Peyer's patch (tissue), 4 donors: ENCODE measurements around the gene HEY2. TPM values are rescaled to one million over a fixed set of nuclear protein-coding genes. Genes with fewer than 3 reads are reported as not detected.

Experiments
- DNase-seq, 3 donors: peaks; one replicate each; pipeline ENCODE4 v3.0.0-alpha.2; 2017 to 2019
- H3K27ac ChIP-seq, 4 donors: fragments of 200-600 bp; sonication (generic); one replicate each; pipeline ENCODE4 v1.5.1; 2016 to 2019
- H3K27me3 ChIP-seq, 2 donors: fragments of 200-600 bp; sonication (generic); one replicate each; pipeline ENCODE4 v1.5.1; 2019
- H3K36me3 ChIP-seq, 3 donors: fragments of 200-600 bp; sonication (generic); one replicate each; pipeline ENCODE4 v1.5.1; 2016 to 2019
- H3K4me1 ChIP-seq, 4 donors: fragments of 200-600 bp; sonication (generic); one replicate each; pipeline ENCODE4 v1.5.1; 2016 to 2019
- H3K4me3 ChIP-seq, 4 donors: fragments of 200-600 bp; sonication (generic); 1 replicate in 3 of 4; 2 replicates in 1 of 4; pipeline ENCODE4 v1.5.1; 2016 to 2019; ENCODE audit warnings: mild to moderate bottlenecking in 1 of 4
- H3K9me3 ChIP-seq, 4 donors: fragments of 200-600 bp; sonication (generic); one replicate each; pipeline ENCODE4 v1.5.1; 2016 to 2019; ENCODE audit warnings: mild to moderate bottlenecking in 1 of 4
- CTCF ChIP-seq, 6 experiments: fragments of 450-650 bp in 4 of 6; fragments of 200-600 bp in 2 of 6; sonication (generic) in 1 of 6; IDR thresholded peaks; one replicate each; pipeline ENCODE4 v1.5.1; 2017 to 2019; ENCODE audit warnings: antibody characterized with exemption in 6 of 6, mild to moderate bottlenecking in 3 of 6, moderate library complexity in 1 of 6
- POLR2A ChIP-seq, 2 donors: fragments of 450-650 bp; IDR thresholded peaks; one replicate each; pipeline ENCODE4 v1.5.1; 2017; ENCODE audit warnings: antibody characterized with exemption in 2 of 2, mild to moderate bottlenecking in 2 of 2, moderate library complexity in 2 of 2
- total RNA-seq, 4 donors: library from RNA; depleted of rRNA; stranded (reverse); fragments of >200 nt; gene quantifications; one replicate each; pipeline ENCODE4 v1.1.0, GENCODE V29; 2016

The HEY2 gene
- total RNA-seq, 4 donors from 2014 or later, result 0.35 to 2.0 (median 0.40) TPM; not detected in 1

DNA sequence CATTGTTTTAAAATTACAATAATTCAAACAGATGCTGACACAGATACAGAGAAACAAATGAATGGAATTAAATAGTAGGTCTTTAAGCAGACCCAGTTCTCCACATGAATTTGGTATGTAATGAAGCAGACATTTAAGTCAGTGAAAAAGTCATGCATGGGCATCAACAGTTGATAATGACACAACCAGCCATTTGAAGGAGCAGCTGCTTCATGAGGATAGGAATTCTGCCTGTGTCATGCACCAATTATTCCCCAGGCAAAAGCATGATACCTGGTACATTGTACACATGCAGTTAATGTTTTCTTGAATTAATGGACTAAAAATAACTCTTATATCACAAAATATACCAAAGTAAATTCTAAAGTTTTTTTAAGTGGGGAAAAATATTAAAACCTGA lies 11.2 kb upstream of the HEY2 start:
- TF ChIP-seq CTCF (IDR thresholded peaks at IDR 0.05), result no peak
- Histone ChIP-seq H3K4me3 (no peak overlapping the region), H3K4me1 (no peaks in the 10 kb centered on the region), H3K27ac (no peak overlapping the region), H3K36me3 (no peaks in the 10 kb centered on the region), H3K9me3 (no peaks in the 10 kb centered on the region), H3K27me3 (no peaks in the 10 kb centered on the region)
- DNase-seq, result no peak

DNA sequence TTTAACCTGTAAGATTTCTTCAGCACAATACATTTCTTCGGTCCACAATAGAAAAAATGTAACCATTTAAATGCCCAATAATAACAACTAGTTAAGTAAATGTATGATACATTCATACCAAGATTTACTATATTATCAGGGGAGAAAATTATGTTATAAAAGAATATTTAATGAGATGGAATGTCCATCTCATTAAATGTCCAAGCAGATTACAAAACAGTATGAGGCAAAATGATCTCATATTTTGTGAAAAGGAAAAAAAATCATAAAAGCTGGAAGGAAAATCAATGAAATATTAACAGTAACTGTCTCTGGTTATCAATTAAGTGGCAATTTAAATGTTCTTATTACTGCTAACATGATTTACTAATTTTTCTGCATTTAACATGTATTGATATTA lies 10.1 kb upstream of the HEY2 start:
- no peak overlapping the region for H3K4me3 ChIP-seq
- no peaks in the 10 kb centered on the region for H3K36me3 ChIP-seq
- no peaks in the 10 kb centered on the region for H3K27me3 ChIP-seq
- H3K9me3 ChIP-seq, result no peaks in the 10 kb centered on the region
- DNase-seq, result no peak
- no peaks in the 10 kb centered on the region for H3K4me1 ChIP-seq
- TF ChIP-seq CTCF (IDR thresholded peaks at IDR 0.05) (no peak), POLR2A (IDR thresholded peaks at IDR 0.05) (no peak)
- no peak overlapping the region for H3K27ac ChIP-seq

DNA sequence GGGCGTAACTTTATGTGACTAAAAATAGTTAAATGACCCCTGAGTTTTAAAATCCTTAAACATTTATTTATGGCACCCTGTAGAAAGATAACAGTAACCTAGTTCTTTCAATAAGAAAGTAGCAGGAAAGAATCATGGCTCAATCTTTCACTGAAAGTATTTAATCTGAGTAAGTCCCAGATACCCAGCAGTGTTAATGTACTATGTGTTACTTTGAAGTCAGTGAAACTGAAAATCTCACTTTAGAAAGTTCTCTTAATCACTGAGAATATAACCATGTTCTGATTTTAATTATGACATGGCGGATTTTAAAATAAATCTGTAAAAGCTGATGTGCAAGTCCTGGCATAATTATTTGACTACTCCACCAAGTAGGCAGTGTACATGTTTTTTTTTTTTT lies 8.1 kb upstream of the HEY2 start:
- DNase-seq, result no peak
- Histone ChIP-seq H3K9me3 (no peaks in the 10 kb centered on the region), H3K4me3 (no peak overlapping the region), H3K27ac (no peak overlapping the region), H3K4me1 (no peaks in the 10 kb centered on the region), H3K27me3 (no peaks in the 10 kb centered on the region), H3K36me3 (no peaks in the 10 kb centered on the region)
- TF ChIP-seq POLR2A (IDR thresholded peaks at IDR 0.05) (no peak), CTCF (IDR thresholded peaks at IDR 0.05) (no peak)

GRCh38 chr6:125742024-125742423 lies 7.4 kb upstream of the HEY2 start:
- H3K4me3 ChIP-seq, result no peak overlapping the region
- DNase-seq, result no peak
- no peak overlapping the region for H3K27ac ChIP-seq
- no peaks in the 10 kb centered on the region for H3K36me3 ChIP-seq
- peaks cover 0 to under 1% (median under 1%) of the 10 kb centered on the region in 4 donors for H3K4me1 ChIP-seq
- no peaks in the 10 kb centered on the region for H3K9me3 ChIP-seq
- no peaks in the 10 kb centered on the region for H3K27me3 ChIP-seq
- TF ChIP-seq POLR2A (IDR thresholded peaks at IDR 0.05) (no peak), CTCF (IDR thresholded peaks at IDR 0.05) (no peak)

GRCh38 chr6:125742464-125743120 lies 6.8 kb upstream of the HEY2 start:
- Histone ChIP-seq H3K36me3 (no peaks in the 10 kb centered on the region), H3K27me3 (peaks cover 0 to 5% of the 10 kb centered on the region in 2 donors), H3K4me3 (no peak overlapping the region), H3K4me1 (peaks cover 0 to 6% (median 2%) of the 10 kb centered on the region in 4 donors), H3K27ac (no peak overlapping the region), H3K9me3 (no peaks in the 10 kb centered on the region)
- DNase-seq, result no peak
- TF ChIP-seq CTCF (IDR thresholded peaks at IDR 0.05), result no peak
- no peak for TF ChIP-seq POLR2A (IDR thresholded peaks at IDR 0.05)

- peaks cover 0 to 13% of the 10 kb centered on the region in 2 donors for H3K27me3 ChIP-seq
- no peak for DNase-seq
- peaks cover 0 to 3% (median 0%) of the 10 kb centered on the region in 4 donors for H3K9me3 ChIP-seq
- H3K27ac ChIP-seq, result no peak overlapping the region
- H3K4me3 ChIP-seq, result no peak overlapping the region
- H3K36me3 ChIP-seq, result no peaks in the 10 kb centered on the region
- peaks cover 0 to 16% (median 4%) of the 10 kb centered on the region in 4 donors for H3K4me1 ChIP-seq
- TF ChIP-seq CTCF (IDR thresholded peaks at IDR 0.05) (no peak), POLR2A (IDR thresholded peaks at IDR 0.05) (no peak)
Observed at GRCh38 chr6:125743604-125744003, 5.8 kb upstream of the HEY2 start.
